ENCODE measurements around the gene SH3RF3. TPM values are rescaled to one million over a fixed set of nuclear protein-coding genes. Genes with fewer than 3 reads are reported as not detected.

Gene SH3RF3
- total RNA-seq, 6 donors from 2014 or later, result 4.1 to 21.0 (median 8.0) TPM

DNA sequence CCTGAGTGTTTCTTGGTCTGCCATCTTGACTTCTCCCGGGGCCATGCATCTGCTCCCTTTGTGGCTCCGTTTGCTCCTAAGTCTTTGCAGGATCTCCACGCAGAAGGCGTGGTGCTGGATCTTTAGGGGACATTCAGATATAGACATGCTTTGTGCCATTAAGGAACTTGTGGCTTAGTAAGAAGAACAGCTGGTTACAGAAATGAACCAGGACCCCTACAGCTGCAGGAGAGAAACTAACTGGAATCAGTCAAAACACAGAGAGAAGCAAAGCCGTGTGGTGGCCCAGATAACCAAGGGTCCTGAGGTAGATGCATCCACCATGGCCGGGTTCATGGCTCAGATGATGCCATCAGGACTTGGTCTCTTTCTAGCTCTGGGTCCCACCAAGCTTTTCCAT lies 97.6 kb downstream of the SH3RF3 start:
- ATAC-seq (ENCODE audit: low FRiP score in 2 of 2) (no peak), DNase-seq (no peak)
- H3K27ac ChIP-seq, result peak overlapping the region in 1 of 4 donors; percentile 35
- no peak overlapping the region for H3K4me3 ChIP-seq
- no peaks in the 10 kb centered on the region for H3K27me3 ChIP-seq
- no peaks in the 10 kb centered on the region for H3K9me3 ChIP-seq
- WGBS, 2 donors, result 82 to 87% methylated on average over 6 of the region's 6 CpGs
- H3K4me1 ChIP-seq, result peaks cover 9 to 14% (median 12%) of the 10 kb centered on the region in 4 donors
- TF ChIP-seq POLR2AphosphoS5 (IDR thresholded peaks at IDR 0.05) (no peak), POLR2A (IDR thresholded peaks at IDR 0.05) (no peak), EP300 (IDR thresholded peaks at IDR 0.05) (no peak)
- TF ChIP-seq, protein P1, sequence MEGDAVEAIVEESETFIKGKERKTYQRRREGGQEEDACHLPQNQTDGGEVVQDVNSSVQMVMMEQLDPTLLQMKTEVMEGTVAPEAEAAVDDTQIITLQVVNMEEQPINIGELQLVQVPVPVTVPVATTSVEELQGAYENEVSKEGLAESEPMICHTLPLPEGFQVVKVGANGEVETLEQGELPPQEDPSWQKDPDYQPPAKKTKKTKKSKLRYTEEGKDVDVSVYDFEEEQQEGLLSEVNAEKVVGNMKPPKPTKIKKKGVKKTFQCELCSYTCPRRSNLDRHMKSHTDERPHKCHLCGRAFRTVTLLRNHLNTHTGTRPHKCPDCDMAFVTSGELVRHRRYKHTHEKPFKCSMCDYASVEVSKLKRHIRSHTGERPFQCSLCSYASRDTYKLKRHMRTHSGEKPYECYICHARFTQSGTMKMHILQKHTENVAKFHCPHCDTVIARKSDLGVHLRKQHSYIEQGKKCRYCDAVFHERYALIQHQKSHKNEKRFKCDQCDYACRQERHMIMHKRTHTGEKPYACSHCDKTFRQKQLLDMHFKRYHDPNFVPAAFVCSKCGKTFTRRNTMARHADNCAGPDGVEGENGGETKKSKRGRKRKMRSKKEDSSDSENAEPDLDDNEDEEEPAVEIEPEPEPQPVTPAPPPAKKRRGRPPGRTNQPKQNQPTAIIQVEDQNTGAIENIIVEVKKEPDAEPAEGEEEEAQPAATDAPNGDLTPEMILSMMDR (IDR thresholded peaks at IDR 0.05), result no peak
- H3K36me3 ChIP-seq, result no peaks in the 10 kb centered on the region

- Histone ChIP-seq H3K9me3 (no peaks in the 10 kb centered on the region), H3K4me3 (no peak overlapping the region), H3K27me3 (no peaks in the 10 kb centered on the region), H3K4me1 (peaks cover 9 to 14% (median 12%) of the 10 kb centered on the region in 4 donors), H3K36me3 (no peaks in the 10 kb centered on the region), H3K27ac (no peak overlapping the region)
- no peak for ATAC-seq (ENCODE audit: low FRiP score in 2 of 2)
- DNase-seq, result no peak
- 90 to 93% methylated on average over 4 of the region's 4 CpGs for WGBS, 2 donors
- TF ChIP-seq EP300 (IDR thresholded peaks at IDR 0.05), result no peak
- no peak for TF ChIP-seq POLR2AphosphoS5 (IDR thresholded peaks at IDR 0.05)
- TF ChIP-seq, protein P1 (IDR thresholded peaks at IDR 0.05), result no peak
- no peak for TF ChIP-seq POLR2A (IDR thresholded peaks at IDR 0.05)
These were observed 100.2 kb downstream of the SH3RF3 start for GRCh38 chr2:109229094-109229675.

GRCh38 chr2:109230941-109231420 lies 102.0 kb downstream of the SH3RF3 start:
- peak in 1 of 2 donors; percentile 18 for DNase-seq
- no peak overlapping the region for H3K4me3 ChIP-seq
- peaks cover 9 to 14% (median 12%) of the 10 kb centered on the region in 4 donors for H3K4me1 ChIP-seq
- WGBS, 2 donors, result 44 to 51% methylated on average over 7 of the region's 7 CpGs
- peak overlapping the region; percentile 16 to 56 (median 50) for H3K27ac ChIP-seq
- no peaks in the 10 kb centered on the region for H3K9me3 ChIP-seq
- ATAC-seq (ENCODE audit: low FRiP score in 2 of 2), result peak in 1 of 2 donors; percentile 26
- TF ChIP-seq, protein P1 (IDR thresholded peaks at IDR 0.05), result no peak
- TF ChIP-seq EP300 (IDR thresholded peaks at IDR 0.05), result no peak
- peak in 1 of 4 donors; percentile 19 for TF ChIP-seq POLR2A (IDR thresholded peaks at IDR 0.05)
- peak in 1 of 2 donors; percentile 52 for TF ChIP-seq POLR2AphosphoS5 (IDR thresholded peaks at IDR 0.05)
- H3K27me3 ChIP-seq, result no peaks in the 10 kb centered on the region
- no peaks in the 10 kb centered on the region for H3K36me3 ChIP-seq

GRCh38 chr2:109231428-109231827 lies 102.4 kb downstream of the SH3RF3 start:
- ATAC-seq (ENCODE audit: low FRiP score in 2 of 2) (no peak), DNase-seq (no peak)
- H3K27ac ChIP-seq, result peak overlapping the region in 1 of 4 donors; percentile 56
- no peak for TF ChIP-seq POLR2A (IDR thresholded peaks at IDR 0.05)
- TF ChIP-seq, protein P1 (IDR thresholded peaks at IDR 0.05), result no peak
- no peaks in the 10 kb centered on the region for H3K36me3 ChIP-seq
- peaks cover 9 to 14% (median 12%) of the 10 kb centered on the region in 4 donors for H3K4me1 ChIP-seq
- no peaks in the 10 kb centered on the region for H3K27me3 ChIP-seq
- no peak overlapping the region for H3K4me3 ChIP-seq
- H3K9me3 ChIP-seq, result no peaks in the 10 kb centered on the region
- 63 to 64% methylated on average over 3 of the region's 3 CpGs for WGBS, 2 donors

Measured in upper lobe of left lung (tissue), 6 donors.